Dermis blood vessel endothelial cell (primary cell): Measurements from ENCODE around the gene USPL1. TPM values are rescaled to one million over a fixed set of nuclear protein-coding genes. Genes with fewer than 3 reads are reported as not detected.

Experiments used
- DNase-seq: peaks from one replicate; pipeline ENCODE4 v3.0.0; 2010
- total RNA-seq: library from RNA; depleted of rRNA; stranded (reverse); fragments of >200 nt; gene quantifications from 2 replicates; pipeline ENCODE4 v1.2.3, GENCODE V29; 2014

USPL1 gene
- total RNA-seq, 1 donor from 2014 or later, result 26.4 TPM

- no peak for DNase-seq
These were observed 47.1 kb downstream of the USPL1 start for GRCh38 chr13:30664689-30665275.

GRCh38 chr13:30665638-30666037 is 47.9 kb downstream of the USPL1 start:
- DNase-seq, result no peak

- DNase-seq, result no peak
These were observed 48.4 kb downstream of the USPL1 start for GRCh38 chr13:30666113-30666512.

GRCh38 chr13:30667014-30667413 is 49.3 kb downstream of the USPL1 start:
- DNase-seq, result no peak

- DNase-seq, result no peak
These were observed 50.6 kb downstream of the USPL1 start for GRCh38 chr13:30668312-30668711.

- no peak for DNase-seq
These were observed 53.6 kb downstream of the USPL1 start for GRCh38 chr13:30671271-30671815.

GRCh38 chr13:30673669-30674521 is 56.2 kb downstream of the USPL1 start:
- DNase-seq, result peak; percentile 90

- DNase-seq, result no peak
These were observed 58.0 kb downstream of the USPL1 start for GRCh38 chr13:30675717-30676116.

- DNase-seq, result peak; percentile 67
These were observed 59.0 kb downstream of the USPL1 start for GRCh38 chr13:30676672-30677071.

- DNase-seq, result peak; percentile 56
These were observed 62.0 kb downstream of the USPL1 start for GRCh38 chr13:30679483-30680330.

GRCh38 chr13:30681843-30682242 is 64.1 kb downstream of the USPL1 start:
- no peak for DNase-seq

- DNase-seq, result no peak
These were observed 67.7 kb downstream of the USPL1 start for GRCh38 chr13:30685320-30685859.

- no peak for DNase-seq
These were observed 68.3 kb downstream of the USPL1 start for GRCh38 chr13:30685987-30686386.

- no peak for DNase-seq
These were observed 69.9 kb downstream of the USPL1 start for GRCh38 chr13:30687601-30688000.

GRCh38 chr13:30689752-30690151 is 72.0 kb downstream of the USPL1 start:
- DNase-seq, result no peak

GRCh38 chr13:30690282-30691188 is 72.8 kb downstream of the USPL1 start:
- DNase-seq, result peak; percentile 39

- no peak for DNase-seq
These were observed 74.4 kb downstream of the USPL1 start for GRCh38 chr13:30692113-30692512.

GRCh38 chr13:30696278-30697176 is 78.8 kb downstream of the USPL1 start:
- no peak for DNase-seq

- DNase-seq, result peak; percentile 42
These were observed 79.6 kb downstream of the USPL1 start for GRCh38 chr13:30697177-30697953.

GRCh38 chr13:30697996-30698401 is 80.3 kb downstream of the USPL1 start:
- DNase-seq, result no peak
